ENCODE measurements around the gene AMOTL1. TPM values are rescaled to one million over a fixed set of nuclear protein-coding genes. Genes with fewer than 3 reads are reported as not detected.

The AMOTL1 gene
- total RNA-seq, 1 donor from 2014 or later: 45.5 TPM

GRCh38 chr11:94740083-94741021 lies 27.8 kb upstream of the AMOTL1 start:
- peak; percentile 69 for DNase-seq

GRCh38 chr11:94741022-94741679 lies 27.0 kb upstream of the AMOTL1 start:
- peak; percentile 47 for DNase-seq
- ATAC-seq (ENCODE audit: poor library complexity): peak; percentile 90
- intact Hi-C loops (cut with DNase I): no loop called here

More at GRCh38 chr11:94740083-94741021, 27.8 kb upstream of the AMOTL1 start:
- intact Hi-C loops (cut with DNase I): no loop called here
- ATAC-seq (ENCODE audit: poor library complexity): peak; percentile 65

GRCh38 chr11:94742665-94743064 lies 25.5 kb upstream of the AMOTL1 start:
- ATAC-seq (ENCODE audit: poor library complexity): no peak
- no peak for DNase-seq
- intact Hi-C loops (cut with DNase I): no loop called here

GRCh38 chr11:94746721-94747120 lies 21.4 kb upstream of the AMOTL1 start:
- no peak for DNase-seq
- intact Hi-C loops (cut with DNase I): no loop called here
- ATAC-seq (ENCODE audit: poor library complexity): no peak

GRCh38 chr11:94747146-94747545 lies 21.0 kb upstream of the AMOTL1 start:
- DNase-seq: no peak
- intact Hi-C loops (cut with DNase I): no loop called here
- no peak for ATAC-seq (ENCODE audit: poor library complexity)

GRCh38 chr11:94747601-94748041 lies 20.5 kb upstream of the AMOTL1 start:
- DNase-seq (no peak), ATAC-seq (ENCODE audit: poor library complexity) (no peak)
- intact Hi-C loops (cut with DNase I): no loop called here

GRCh38 chr11:94749369-94749768 lies 18.8 kb upstream of the AMOTL1 start:
- ATAC-seq (ENCODE audit: poor library complexity): no peak
- intact Hi-C loops (cut with DNase I): no loop called here
- no peak for DNase-seq

- DNase-seq (no peak), ATAC-seq (ENCODE audit: poor library complexity) (peak; percentile 55)
- intact Hi-C loops (cut with DNase I): no loop called here
These were observed 17.6 kb upstream of the AMOTL1 start for GRCh38 chr11:94750319-94751217.

GRCh38 chr11:94751218-94751609 lies 16.9 kb upstream of the AMOTL1 start:
- intact Hi-C loops (cut with DNase I): no loop called here
- ATAC-seq (ENCODE audit: poor library complexity): no peak
- no peak for DNase-seq

- no peak for ATAC-seq (ENCODE audit: poor library complexity)
These were observed 16.4 kb upstream of the AMOTL1 start for GRCh38 chr11:94751786-94752185.

GRCh38 chr11:94753630-94754029 lies 14.5 kb upstream of the AMOTL1 start:
- intact Hi-C loops (cut with DNase I): no loop called here
- no peak for ATAC-seq (ENCODE audit: poor library complexity)
- no peak for DNase-seq

More at GRCh38 chr11:94751786-94752185, 16.4 kb upstream of the AMOTL1 start:
- intact Hi-C loops (cut with DNase I): no loop called here
- DNase-seq: no peak

GRCh38 chr11:94754335-94754734 lies 13.8 kb upstream of the AMOTL1 start:
- intact Hi-C loops (cut with DNase I): no loop called here
- DNase-seq (no peak), ATAC-seq (ENCODE audit: poor library complexity) (peak; percentile 65)

GRCh38 chr11:94754819-94755218 lies 13.3 kb upstream of the AMOTL1 start:
- ATAC-seq (ENCODE audit: poor library complexity) (no peak), DNase-seq (no peak)
- intact Hi-C loops (cut with DNase I): no loop called here

GRCh38 chr11:94755494-94755893 lies 12.7 kb upstream of the AMOTL1 start:
- ATAC-seq (ENCODE audit: poor library complexity): no peak
- intact Hi-C loops (cut with DNase I): no loop called here
- no peak for DNase-seq

- no peak for DNase-seq
- intact Hi-C loops (cut with DNase I): no loop called here
- ATAC-seq (ENCODE audit: poor library complexity): no peak
These were observed 11.0 kb upstream of the AMOTL1 start for GRCh38 chr11:94757037-94757735.

- ATAC-seq (ENCODE audit: poor library complexity): no peak
- intact Hi-C loops (cut with DNase I): no loop called here
- DNase-seq: no peak
These were observed 9.5 kb upstream of the AMOTL1 start for GRCh38 chr11:94758666-94759065.

GRCh38 chr11:94759522-94759921 lies 8.6 kb upstream of the AMOTL1 start:
- ATAC-seq (ENCODE audit: poor library complexity) (no peak), DNase-seq (no peak)
- intact Hi-C loops (cut with DNase I): no loop called here

GRCh38 chr11:94760296-94760695 lies 7.9 kb upstream of the AMOTL1 start:
- ATAC-seq (ENCODE audit: poor library complexity): no peak
- no peak for DNase-seq
- intact Hi-C loops (cut with DNase I): loop anchor here (10.0 kb wide), 2 partner anchors 135 kb away; no protein-coding TSS in a partner anchor

Data from Right ventricle myocardium superior (tissue), 1 donor.